ENCODE data around the gene LASP1NB.
"Not testable (repeated sequence)": the region's sequence is repeated elsewhere in the genome, so short reads cannot be mapped to it uniquely, and the experiment has no call there.

The LASP1NB gene

DNA sequence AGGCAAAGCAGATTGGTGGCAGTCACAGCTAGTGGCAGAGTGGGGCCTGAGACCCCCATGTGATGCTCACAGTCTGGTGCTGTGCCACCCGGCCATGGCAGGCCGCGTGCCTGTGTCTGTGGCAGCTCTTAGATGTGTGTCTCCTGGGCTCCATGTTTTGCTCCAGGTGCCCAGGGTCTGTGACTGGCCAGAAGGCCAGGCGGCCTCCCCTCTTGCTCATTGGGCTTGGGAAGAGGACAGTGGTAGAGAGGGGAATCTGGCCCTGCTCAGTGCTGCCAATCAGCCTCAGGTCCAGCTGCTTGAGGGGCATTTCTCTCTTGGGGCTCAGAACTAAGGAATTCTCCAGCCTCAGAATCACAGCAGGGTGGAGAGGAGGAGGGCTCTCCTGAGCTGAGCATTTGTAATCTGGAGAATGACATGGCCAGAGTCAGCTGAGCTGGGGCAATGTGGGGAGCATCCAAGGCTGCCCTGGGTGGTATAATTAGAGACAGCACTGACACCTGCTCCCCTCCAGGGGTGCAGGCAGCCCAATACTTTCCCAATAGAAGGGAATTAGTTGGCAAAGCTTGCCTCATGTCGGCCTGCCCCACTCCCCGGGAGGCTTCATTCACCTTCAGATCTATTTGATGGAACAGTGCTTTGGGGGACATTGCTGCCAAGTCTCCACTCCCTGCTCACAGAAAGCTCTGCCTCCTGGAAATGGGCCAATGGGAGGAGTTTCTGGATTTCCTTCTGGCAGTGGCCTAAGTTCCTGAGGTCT, 2.7 kb upstream of the LASP1NB start:
- TF ChIP-seq, protein P1, sequence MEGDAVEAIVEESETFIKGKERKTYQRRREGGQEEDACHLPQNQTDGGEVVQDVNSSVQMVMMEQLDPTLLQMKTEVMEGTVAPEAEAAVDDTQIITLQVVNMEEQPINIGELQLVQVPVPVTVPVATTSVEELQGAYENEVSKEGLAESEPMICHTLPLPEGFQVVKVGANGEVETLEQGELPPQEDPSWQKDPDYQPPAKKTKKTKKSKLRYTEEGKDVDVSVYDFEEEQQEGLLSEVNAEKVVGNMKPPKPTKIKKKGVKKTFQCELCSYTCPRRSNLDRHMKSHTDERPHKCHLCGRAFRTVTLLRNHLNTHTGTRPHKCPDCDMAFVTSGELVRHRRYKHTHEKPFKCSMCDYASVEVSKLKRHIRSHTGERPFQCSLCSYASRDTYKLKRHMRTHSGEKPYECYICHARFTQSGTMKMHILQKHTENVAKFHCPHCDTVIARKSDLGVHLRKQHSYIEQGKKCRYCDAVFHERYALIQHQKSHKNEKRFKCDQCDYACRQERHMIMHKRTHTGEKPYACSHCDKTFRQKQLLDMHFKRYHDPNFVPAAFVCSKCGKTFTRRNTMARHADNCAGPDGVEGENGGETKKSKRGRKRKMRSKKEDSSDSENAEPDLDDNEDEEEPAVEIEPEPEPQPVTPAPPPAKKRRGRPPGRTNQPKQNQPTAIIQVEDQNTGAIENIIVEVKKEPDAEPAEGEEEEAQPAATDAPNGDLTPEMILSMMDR (IDR thresholded peaks at IDR 0.05) = peak; percentile 40; the same call in 1 of the 2 replicates
- peak; percentile 52 for DNase-seq
- H3K4me3 Mint-ChIP-seq = no peak overlapping the region
- peaks cover 21% of the 10 kb centered on the region for H3K36me3 Mint-ChIP-seq (ENCODE audit: low read depth)
- peaks cover 58% of the 10 kb centered on the region for H3K4me1 Mint-ChIP-seq (ENCODE audit: low read depth)
- peak overlapping the region; percentile 64 for H3K27ac Mint-ChIP-seq
- peaks cover 42% of the 10 kb centered on the region for H3K27me3 Mint-ChIP-seq (ENCODE audit: insufficient read depth)
- H3K9me3 Mint-ChIP-seq = no peaks in the 10 kb centered on the region

DNA sequence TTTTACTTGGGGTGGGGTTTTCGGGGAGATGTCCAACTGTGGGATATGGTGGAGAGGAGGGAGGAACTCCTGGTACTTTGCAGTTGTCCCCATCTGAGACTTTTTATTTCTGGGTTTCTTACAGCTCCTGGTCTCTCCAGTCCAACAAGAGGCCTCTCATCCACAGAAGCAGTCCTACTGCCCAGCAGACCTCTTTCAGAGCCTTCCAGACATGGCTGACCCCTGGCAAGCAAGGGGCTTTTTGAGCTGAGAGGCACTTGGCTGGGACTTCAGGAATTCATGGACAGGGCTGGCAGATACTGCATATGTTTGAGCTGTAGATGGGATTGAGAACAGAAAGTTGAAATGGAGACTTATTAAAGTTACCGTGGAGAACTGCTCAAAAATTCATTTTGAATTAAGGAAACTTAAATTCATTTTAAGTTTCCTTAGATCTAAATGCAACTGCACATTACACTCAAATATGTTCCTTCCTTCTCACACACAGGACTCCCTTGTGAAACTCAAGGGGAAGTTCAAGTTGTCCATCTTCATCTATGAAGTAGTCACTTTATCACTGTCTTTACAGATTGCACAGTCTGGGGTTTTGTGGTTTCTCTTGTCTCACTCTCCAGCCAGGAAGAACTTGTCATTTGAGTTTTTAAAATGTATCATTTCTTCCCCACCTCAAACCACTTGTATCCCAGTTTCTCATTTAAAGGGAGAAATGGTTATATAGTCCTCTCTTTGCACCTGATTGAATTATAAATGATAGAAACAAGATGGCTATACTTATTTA, 1.1 kb downstream of the LASP1NB start:
- TF ChIP-seq, protein P1 (IDR thresholded peaks at IDR 0.05) = no peak
- H3K27ac Mint-ChIP-seq = peak overlapping the region; percentile 23; the same call in 1 of the 2 replicates
- H3K4me1 Mint-ChIP-seq (ENCODE audit: low read depth) = peaks cover 38% of the 10 kb centered on the region
- peaks cover 27% of the 10 kb centered on the region for H3K27me3 Mint-ChIP-seq (ENCODE audit: insufficient read depth)
- H3K36me3 Mint-ChIP-seq (ENCODE audit: low read depth) = peaks cover 6% of the 10 kb centered on the region
- 0 out of 2 replicates have a peak overlapping the region, but pooled peaks have one; percentile 6 for H3K4me3 Mint-ChIP-seq
- H3K9me3 Mint-ChIP-seq = no peaks in the 10 kb centered on the region
- no peak for DNase-seq

DNA sequence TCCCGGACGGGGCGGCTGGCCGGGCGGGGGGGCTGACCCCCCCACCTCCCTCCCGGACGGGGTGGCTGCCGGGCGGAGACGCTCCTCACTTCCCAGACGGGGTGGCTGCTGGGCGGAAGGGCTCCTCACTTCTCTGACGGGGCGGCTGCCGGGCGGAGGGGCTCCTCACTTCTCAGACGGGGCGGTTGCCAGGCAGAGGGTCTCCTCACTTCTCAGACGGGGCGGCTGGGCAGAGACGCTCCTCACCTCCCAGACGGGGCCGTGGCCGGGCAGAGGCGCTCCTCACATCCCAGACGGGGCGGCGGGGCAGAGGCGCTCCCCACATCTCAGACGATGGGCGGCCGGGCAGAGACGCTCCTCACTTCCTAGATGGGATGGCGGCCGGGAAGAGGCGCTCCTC, 5.4 kb downstream of the LASP1NB start:
- H3K4me3 Mint-ChIP-seq; H3K27ac Mint-ChIP-seq; DNase-seq; H3K36me3 Mint-ChIP-seq (ENCODE audit: low read depth); H3K27me3 Mint-ChIP-seq (ENCODE audit: insufficient read depth); H3K9me3 Mint-ChIP-seq: not testable (repeated sequence)
- peaks cover 25% of the 10 kb centered on the region for H3K4me1 Mint-ChIP-seq (ENCODE audit: low read depth)

DNA sequence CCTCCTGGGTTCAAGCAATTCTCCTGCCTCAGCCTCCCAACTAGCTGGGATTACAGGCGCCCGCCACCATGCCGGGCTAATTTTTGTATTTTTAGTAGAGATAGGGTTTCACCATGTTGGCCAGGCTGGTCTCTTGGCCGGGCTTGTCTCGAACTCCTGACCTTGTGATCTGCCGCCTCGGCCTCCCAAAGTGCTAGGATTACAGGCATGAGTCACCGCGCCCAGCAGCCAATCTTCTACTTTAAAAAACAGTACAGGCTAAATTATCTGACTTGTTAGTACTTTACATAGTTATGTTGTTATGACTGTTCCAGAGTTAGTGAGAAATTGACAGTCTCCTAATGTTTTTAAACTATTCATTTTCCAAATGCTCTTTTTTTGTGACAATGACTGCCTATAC, 8.5 kb downstream of the LASP1NB start:
- not testable (repeated sequence) for H3K9me3 Mint-ChIP-seq; H3K27me3 Mint-ChIP-seq (ENCODE audit: insufficient read depth); H3K36me3 Mint-ChIP-seq (ENCODE audit: low read depth); DNase-seq; H3K4me3 Mint-ChIP-seq; H3K27ac Mint-ChIP-seq
- H3K4me1 Mint-ChIP-seq (ENCODE audit: low read depth) = peaks cover 13% of the 10 kb centered on the region; the same call in 1 of the 2 replicates

DNA sequence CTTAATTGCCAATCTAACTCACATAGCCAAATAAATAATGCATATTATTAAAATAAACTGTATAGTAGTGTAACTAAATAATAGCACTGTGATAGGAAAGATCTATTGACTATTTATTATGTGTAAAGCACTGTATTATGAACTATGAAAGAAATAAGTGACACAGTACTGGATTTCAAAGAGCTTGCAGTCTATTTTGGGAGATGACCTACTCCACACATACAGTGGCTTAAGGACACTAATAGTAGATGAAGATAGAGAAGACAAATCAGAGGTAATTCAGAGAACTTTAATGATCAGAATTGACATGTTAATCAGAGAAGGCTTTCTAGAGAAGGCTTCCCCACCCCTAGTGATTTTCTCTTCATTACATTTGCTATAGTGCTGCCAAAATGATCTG, 14.6 kb downstream of the LASP1NB start:
- Mint-ChIP-seq H3K27ac (no peak overlapping the region), H3K9me3 (no peaks in the 10 kb centered on the region), H3K27me3 (ENCODE audit: insufficient read depth) (no peaks in the 10 kb centered on the region), H3K36me3 (ENCODE audit: low read depth) (no peaks in the 10 kb centered on the region), H3K4me3 (no peak overlapping the region), H3K4me1 (ENCODE audit: low read depth) (peaks cover 9% of the 10 kb centered on the region)
- no peak for DNase-seq
- TF ChIP-seq, protein P1 (IDR thresholded peaks at IDR 0.05) = no peak

DNA sequence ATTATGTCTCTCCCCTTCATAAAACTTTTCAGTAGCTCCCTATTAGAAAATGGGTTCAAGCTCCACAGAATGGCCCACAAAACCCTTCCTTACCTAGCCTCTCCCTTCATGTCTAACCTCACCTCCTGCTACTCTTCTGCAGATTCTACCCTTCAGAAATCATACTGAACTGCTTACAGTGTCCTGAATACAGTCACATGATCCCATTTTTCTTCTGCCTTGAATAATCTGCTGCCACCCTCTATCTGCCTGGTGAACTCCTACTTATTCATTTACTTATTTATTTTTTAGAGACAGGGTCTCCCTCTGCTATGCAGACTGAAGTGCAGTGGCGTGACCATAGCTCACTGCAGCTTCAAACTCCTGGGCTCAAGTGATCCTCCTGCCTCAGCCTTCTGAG, 15.0 kb downstream of the LASP1NB start:
- Mint-ChIP-seq H3K27ac (no peak overlapping the region), H3K9me3 (no peaks in the 10 kb centered on the region), H3K36me3 (ENCODE audit: low read depth) (no peaks in the 10 kb centered on the region), H3K27me3 (ENCODE audit: insufficient read depth) (no peaks in the 10 kb centered on the region), H3K4me3 (no peak overlapping the region), H3K4me1 (ENCODE audit: low read depth) (peaks cover 9% of the 10 kb centered on the region)
- TF ChIP-seq, protein P1 (IDR thresholded peaks at IDR 0.05) = no peak
- DNase-seq = no peak
